K562 (cell line): ENCODE data around the gene ZNF200. TPM values are rescaled to one million over a fixed set of nuclear protein-coding genes. Genes with fewer than 3 reads are reported as not detected.

Source experiments
- ATAC-seq: fragments of 200-7000 bp; cut with Tn5 transposase; 3 replicates; pipeline ENCODE4 v1.9.1; 2020; ENCODE audit warnings: moderate library complexity
- BruUV-seq: library from RNA; stranded (reverse); fragments of 400-500 nt; replicated peaks from 2 replicates; lab custom pipeline; 2021; lab: Mats Ljungman, UMichigan
- CTCF ChIA-PET: fragments of 300-600 bp; formaldehyde crosslinking; extraction: SDS; loops from one replicate; lab custom pipeline; 2021; ENCODE audit warnings: low intra/inter-chr PET ratio; lab: Yijun Ruan, JAX
- POLR2A ChIA-PET: fragments of 300-600, 350-650 bp; sonication (Branson Sonifier 250); formaldehyde crosslinking; extraction: SDS; loops from one replicate; lab custom pipeline; 2021; ENCODE audit warnings: antibody characterized with exemption, inconsistent platforms; lab: Yijun Ruan, JAX
- DNase-seq, 4 experiments: peaks; one replicate each; pipeline versions ENCODE4 v3.0.0 to v3.0.0-alpha.2; 2011 to 2018; ENCODE audit warnings: low spot score in 3 of 4, mixed read lengths in 3 of 4; ENCODE audit errors: extremely low read depth in 1 of 4
- FAIRE-seq: peaks from 2 replicates; lab custom pipeline; 2011; peaks lifted over from hg19 to GRCh38; lab: Jason Lieb, UNC
- H2AFZ ChIP-seq: 2 replicates; pipeline ENCODE4 v1.6.0; 2011; ENCODE audit warnings: low read depth, low read length, control low read depth, inconsistent platforms
- H3K27ac ChIP-seq: fragments of 200-600 bp; 3 replicates; pipeline ENCODE4 v1.8.0; 2011; ENCODE audit warnings: low read depth, mild to moderate bottlenecking, control low read depth, inconsistent platforms, low read length, moderate library complexity, mixed read lengths; ENCODE audit errors: extremely low read depth
- H3K27me3 ChIP-seq, 2 experiments: fragments of 300-600 bp in 1 of 2; 2 replicates in 1 of 2; 3 replicates in 1 of 2; pipeline versions ENCODE4 v1.6.0 to v1.8.0; 2011; ENCODE audit warnings: inconsistent platforms in 2 of 2, low read length in 2 of 2, mild to moderate bottlenecking in 1 of 2, mixed read lengths in 1 of 2, moderate library complexity in 1 of 2; ENCODE audit not compliant: control insufficient read depth in 2 of 2, insufficient read depth in 2 of 2
- H3K36me3 ChIP-seq: fragments of 300-600 bp; 3 replicates; pipeline ENCODE4 v1.8.0; 2011; ENCODE audit warnings: mild to moderate bottlenecking, low read length, inconsistent platforms; ENCODE audit not compliant: control insufficient read depth, insufficient read depth
- H3K4me1 ChIP-seq, 2 experiments: fragments of 200-600 bp in 1 of 2; replicated peaks in 1 of 2; 2 replicates in 1 of 2; 3 replicates in 1 of 2; pipeline versions ENCODE4 v1.5.1 to v1.8.0; 2011; ENCODE audit warnings: inconsistent platforms in 2 of 2, low read length in 2 of 2, mild to moderate bottlenecking in 1 of 2, mixed read lengths in 1 of 2, moderate library complexity in 1 of 2; ENCODE audit not compliant: control insufficient read depth in 2 of 2, insufficient read depth in 2 of 2
- H3K4me2 ChIP-seq: 2 replicates; pipeline ENCODE4 v1.6.1; 2011; ENCODE audit warnings: low read length, control low read depth, inconsistent platforms, mixed read lengths; ENCODE audit not compliant: insufficient read depth
- H3K4me3 ChIP-seq: fragments of 200-600 bp; sonication (generic), shearing (Covaris generic); 2 replicates; pipeline ENCODE4 v1.5.1; 2016; ENCODE audit warnings: control low read depth, inconsistent platforms
- H3K79me2 ChIP-seq: fragments of 200-600 bp; 3 replicates; pipeline ENCODE4 v1.8.0; 2011; ENCODE audit warnings: low read length, inconsistent platforms; ENCODE audit not compliant: control insufficient read depth, insufficient read depth
- H3K9ac ChIP-seq, 2 experiments: 2 replicates each; pipeline versions ENCODE4 v1.6.0 to v1.6.1; 2011; ENCODE audit warnings: low read depth in 2 of 2, low read length in 2 of 2, control low read depth in 1 of 2, inconsistent platforms in 1 of 2, mild to moderate bottlenecking in 1 of 2, mixed read lengths in 1 of 2; ENCODE audit not compliant: insufficient read depth in 1 of 2
- H3K9me1 ChIP-seq: one replicate; pipeline ENCODE4 v1.6.0; 2011; ENCODE audit warnings: inconsistent platforms, mild to moderate bottlenecking, low read length, moderate library complexity; ENCODE audit not compliant: control insufficient read depth, insufficient read depth
- H3K9me3 ChIP-seq: replicated peaks from 2 replicates; pipeline ENCODE4 v1.5.1; 2011; ENCODE audit warnings: low read depth, low read length, inconsistent platforms; ENCODE audit not compliant: control insufficient read depth, insufficient read depth
- H4K20me1 ChIP-seq: replicated peaks from 2 replicates; pipeline ENCODE4 v1.6.1; 2011; ENCODE audit warnings: low read length, inconsistent platforms, mixed read lengths; ENCODE audit not compliant: control insufficient read depth, insufficient read depth
- FIP1L1 ChIP-seq: fragments of 200-400 bp; formaldehyde crosslinking; IDR thresholded peaks from 2 replicates; pipeline ENCODE4 v1.6.1; 2018; ENCODE audit warnings: mild to moderate bottlenecking, low read depth, low read length; ENCODE audit not compliant: poor library complexity, severe bottlenecking
- SAP30 ChIP-seq: fragments of 200-600 bp; sonication (generic); IDR thresholded peaks from 2 replicates; pipeline ENCODE4 v1.6.1; 2012; ENCODE audit warnings: borderline replicate concordance, low read depth, mild to moderate bottlenecking, moderate library complexity, low read length, control low read depth, inconsistent platforms; ENCODE audit not compliant: insufficient read depth, poor library complexity, severe bottlenecking
- ZNF583 ChIP-seq: fragments of 250-450 bp; sonication (Bioruptor Pico); IDR thresholded peaks from 2 replicates; pipeline ENCODE4 v1.4.0; 2020
- ZNF699 ChIP-seq: fragments of 250-450 bp; sonication (Bioruptor Pico); IDR thresholded peaks from 2 replicates; pipeline ENCODE4 v1.8.0; 2021; ENCODE audit warnings: mild to moderate bottlenecking, moderate library complexity; ENCODE audit not compliant: insufficient replicate concordance
- WGBS: fragments of 100-300 bp; shearing (Covaris generic); methylation state at CpG from one replicate; pipeline ENCODE4 v1.1.6; 2016; ENCODE audit warnings: low coverage, mixed read lengths; ENCODE audit not compliant: insufficient coverage; ENCODE audit errors: missing lambda C conversion rate; 5-methylcytosine and 5-hydroxymethylcytosine counted together
- in situ Hi-C: fragments of 300-500 bp; cut with MboI; formaldehyde crosslinking; loops from 4 replicates; pipeline ENCODE4 v1.15.0; 2018; ENCODE audit warnings: inconsistent platforms, mixed read lengths
- intact Hi-C: fragments of 100-400 bp; cut with micrococcal nuclease; formaldehyde crosslinking; loops from 2 replicates; pipeline ENCODE4 v1.14.2; 2022
- polyA plus RNA-seq, 8 experiments: library from polyadenylated mRNA; depleted of rRNA in 4 of 8; stranded (reverse) in 5 of 8; unstranded in 3 of 8; fragments of >200 nt; fragmentation: Nextera tagmentation in 2 of 8; fragmentation: Illumina TruSeq in 1 of 8; extraction: Ambion mirVana in 2 of 8; extraction: Trizol in 1 of 8; gene quantifications; 2 replicates each; pipeline versions ENCODE4 v1.2.1 to v1.2.3, GENCODE V29; 2011 to 2014; ENCODE audit warnings: inconsistent platforms in 1 of 8, missing spikeins in 1 of 8
- total RNA-seq, 7 experiments: library from RNA; depleted of rRNA in 6 of 7; stranded (reverse); fragments of >200 nt in 6 of 7; fragmentation: Illumina TruSeq in 2 of 7; extraction: Trizol in 2 of 7; gene quantifications; 2 replicates each; pipeline versions ENCODE4 v1.2.1 to v1.2.3, GENCODE V29; 2011 to 2021; ENCODE audit warnings: low replicate concordance in 1 of 7

The ZNF200 gene
- total and polyA plus RNA-seq, 9 of the 15 experiments (the other 6 are each of a cell fraction or from before 2014, with no cell fraction given): 4.8 to 14.5 (median 9.2) TPM

GRCh38 chr16:3256866-3257465, 22.0 kb upstream of the ZNF200 start:
- Histone ChIP-seq H3K79me2 (no peaks in the 10 kb centered on the region), H3K4me3 (no peak overlapping the region), H3K4me1 (peaks cover 0 to 8% of the 10 kb centered on the region in 2 experiments; a peak in 2 of 5 replicates), H3K9me3 (no peaks in the 10 kb centered on the region), H3K27ac (no peak overlapping the region), H4K20me1 (no peaks in the 10 kb centered on the region), H3K36me3 (no peaks in the 10 kb centered on the region), H3K4me2 (no peak overlapping the region), H2AFZ (no peak overlapping the region), H3K9me1 (no peaks in the 10 kb centered on the region), H3K9ac (no peak overlapping the region), H3K27me3 (peaks cover 25 to 48% of the 10 kb centered on the region in 2 experiments)
- no peak for FAIRE-seq
- in situ Hi-C loops: no loop called here
- TF ChIP-seq SAP30: no peak
- TF ChIP-seq ZNF699: no peak
- TF ChIP-seq ZNF583 (CRISPR knock-in tag): no peak
- no peak for TF ChIP-seq FIP1L1
- BruUV-seq: no TSS peak
- WGBS: 3% methylated on average over 9 of the region's 9 CpGs
- intact Hi-C loops: no loop called here
- ATAC-seq: no peak
- CTCF ChIA-PET: no interaction called here
- POLR2A ChIA-PET: interaction anchor here (0.8 to 1.6 kb wide), 3 partner anchors 7 to 26 kb away, joined by 3 to 4 read pairs (median 3); no protein-coding TSS in a partner anchor
- no peak for DNase-seq
